GM13976 (cell line): ENCODE results near the gene TSPYL1.

Experiments used
- DNase-seq: peaks from one replicate; pipeline ENCODE4 v3.0.0; 2012; ENCODE audit warnings: low spot score
- CTCF ChIP-seq: IDR thresholded peaks from 2 replicates; pipeline ENCODE4 v1.5.1; 2012; ENCODE audit warnings: borderline replicate concordance, mild to moderate bottlenecking; ENCODE audit not compliant: insufficient read depth; ENCODE audit errors: extremely low read depth, missing control alignments, control extremely low read depth
- in situ Hi-C: fragments of 300-500 bp; cut with MboI; formaldehyde crosslinking; loops from one replicate; pipeline ENCODE4 v1.12.0; 2022; ENCODE audit warnings: low sequenced_read_pairs, mixed read lengths, inconsistent platforms; ENCODE audit not compliant: unreplicated experiment

Gene TSPYL1

GRCh38 chr6:116267836-116268588 is 11.7 kb downstream of the TSPYL1 start:
- in situ Hi-C loops: loop anchor here (10.0 kb wide), 1 partner anchor 277 kb away; the partner anchor contains the start of gene TRAPPC3L
- no peak for DNase-seq
- no peak for TF ChIP-seq CTCF

DNA sequence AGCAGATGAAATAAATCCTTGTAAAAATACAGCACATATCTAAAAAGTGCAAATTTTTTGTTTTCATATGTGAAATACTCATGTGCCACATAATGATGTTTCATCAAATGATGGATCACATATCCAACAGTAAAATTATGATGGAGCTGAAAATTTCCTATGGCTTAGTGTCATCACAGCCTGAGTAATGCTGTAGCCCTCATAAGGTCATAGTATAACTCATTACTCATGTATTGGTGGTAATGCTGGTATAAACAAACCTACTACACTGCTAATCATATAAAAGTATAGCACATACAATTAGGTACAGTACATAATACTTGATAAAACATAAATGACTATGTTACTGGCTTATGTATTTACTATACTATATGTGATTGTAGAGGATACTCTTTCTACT is 12.9 kb downstream of the TSPYL1 start:
- in situ Hi-C loops: loop anchor here (10.0 kb wide), 1 partner anchor 278 kb away; the partner anchor contains the start of gene TRAPPC3L
- TF ChIP-seq CTCF: no peak
- DNase-seq: no peak

- in situ Hi-C loops: loop anchor here (10.0 kb wide), 1 partner anchor 280 kb away; the partner anchor contains the start of gene TRAPPC3L
Measured at GRCh38 chr6:116265041-116265829, 14.5 kb downstream of the TSPYL1 start.

DNA sequence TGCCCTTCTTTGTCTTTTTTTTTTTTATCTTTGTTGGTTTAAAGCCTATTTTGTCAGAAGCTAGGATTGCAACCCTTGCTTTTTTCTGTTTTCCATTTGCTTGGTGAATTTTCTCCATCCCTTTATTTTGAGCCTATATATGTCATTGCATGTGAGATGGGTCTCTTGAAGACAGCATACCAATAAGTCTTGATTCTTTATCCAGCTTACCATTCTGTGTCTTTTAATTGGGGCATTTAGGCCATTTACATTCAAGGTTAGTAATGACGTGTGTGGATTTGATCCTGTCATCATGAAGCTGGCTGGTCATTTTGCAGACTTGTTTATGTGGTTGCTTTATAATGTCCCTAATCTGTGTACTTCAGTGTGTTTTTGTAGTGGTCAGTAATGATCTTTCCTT is 16.4 kb downstream of the TSPYL1 start:
- in situ Hi-C loops: loop anchor here (10.0 kb wide), 1 partner anchor 281 kb away; the partner anchor contains the start of gene TRAPPC3L
- TF ChIP-seq CTCF: no peak

More at GRCh38 chr6:116265041-116265829, 14.5 kb downstream of the TSPYL1 start:
- no peak for DNase-seq
- no peak for TF ChIP-seq CTCF

GRCh38 chr6:116258520-116258919 is 21.2 kb downstream of the TSPYL1 start:
- no peak for TF ChIP-seq CTCF
- DNase-seq: no peak
- in situ Hi-C loops: no loop called here

More for the DNA sequence above, 16.4 kb downstream of the TSPYL1 start:
- DNase-seq: no peak

GRCh38 chr6:116256694-116257093 is 23.0 kb downstream of the TSPYL1 start:
- in situ Hi-C loops: no loop called here
- no peak for TF ChIP-seq CTCF
- no peak for DNase-seq
